Neural progenitor cell (in vitro differentiated cells): Measurements from ENCODE around the gene PCDHB3. TPM values are rescaled to one million over a fixed set of nuclear protein-coding genes. Genes with fewer than 3 reads are reported as not detected.

Source experiments
- DNase-seq: peaks from one replicate; pipeline ENCODE4 v3.0.0-alpha.2; 2016; ENCODE audit warnings: low spot score
- H2AFZ ChIP-seq: fragments of 200-600 bp; sonication (generic); replicated peaks from 2 replicates; pipeline ENCODE4 v1.6.1; 2016; ENCODE audit warnings: antibody characterized with exemption
- H3F3A ChIP-seq: fragments of 200-600 bp; sonication (generic); 2 replicates; pipeline ENCODE4 v1.6.1; 2016; ENCODE audit warnings: antibody characterized with exemption, low read depth
- H3K27ac ChIP-seq: fragments of 200-600 bp; sonication (generic); 2 replicates; pipeline ENCODE4 v1.5.1; 2016; ENCODE audit warnings: mild to moderate bottlenecking
- H3K27me3 ChIP-seq: fragments of 200-600 bp; sonication (generic); 2 replicates; pipeline ENCODE4 v1.6.1; 2016; ENCODE audit warnings: mild to moderate bottlenecking, moderate library complexity
- H3K36me3 ChIP-seq: fragments of 200-600 bp; sonication (generic); 2 replicates; pipeline ENCODE4 v1.5.1; 2016
- H3K4me1 ChIP-seq: fragments of 200-600 bp; sonication (generic); 2 replicates; pipeline ENCODE4 v1.6.1; 2016; ENCODE audit warnings: mixed run types
- H3K4me2 ChIP-seq: fragments of 200-600 bp; sonication (generic); 2 replicates; pipeline ENCODE4 v1.6.1; 2016
- H3K4me3 ChIP-seq: fragments of 200-600 bp; sonication (generic); 2 replicates; pipeline ENCODE4 v1.5.1; 2016
- H3K79me2 ChIP-seq: fragments of 200-600 bp; sonication (generic); 2 replicates; pipeline ENCODE4 v1.6.1; 2016; ENCODE audit warnings: low read depth
- H3K9ac ChIP-seq: fragments of 200-600 bp; sonication (generic); 2 replicates; pipeline ENCODE4 v1.6.1; 2016
- H3K9me3 ChIP-seq: fragments of 200-600 bp; sonication (generic); 2 replicates; pipeline ENCODE4 v1.5.1; 2016; ENCODE audit warnings: low read depth
- H4K20me1 ChIP-seq: fragments of 200-600 bp; sonication (generic); 2 replicates; pipeline ENCODE4 v1.6.1; 2016; ENCODE audit warnings: low read depth
- H3K27ac Mint-ChIP-seq: 3 replicates; pipeline ENCODE4 v1.8.0; 2021; ENCODE audit warnings: mixed read lengths
- H3K27me3 Mint-ChIP-seq: 2 replicates; pipeline ENCODE4 v1.8.0; 2022; ENCODE audit warnings: low read depth, mild to moderate bottlenecking, inconsistent platforms, moderate library complexity, mixed read lengths; ENCODE audit not compliant: insufficient read depth
- H3K36me3 Mint-ChIP-seq: 3 replicates; pipeline ENCODE4 v1.8.0; 2021; ENCODE audit warnings: mixed read lengths
- H3K4me1 Mint-ChIP-seq: 3 replicates; pipeline ENCODE4 v1.8.0; 2021; ENCODE audit warnings: mixed read lengths
- H3K4me3 Mint-ChIP-seq: 3 replicates; pipeline ENCODE4 v1.8.0; 2021; ENCODE audit warnings: mild to moderate bottlenecking, moderate library complexity, mixed read lengths
- H3K9me3 Mint-ChIP-seq: 3 replicates; pipeline ENCODE4 v1.8.0; 2020; ENCODE audit warnings: mixed read lengths
- CTCF ChIP-seq: fragments of 200-600 bp; sonication (generic); IDR thresholded peaks from 2 replicates; pipeline ENCODE4 v1.5.1; 2017; ENCODE audit warnings: antibody characterized with exemption, mild to moderate bottlenecking
- EZH2 ChIP-seq: fragments of 200-600 bp; sonication (generic); IDR thresholded peaks from 2 replicates; pipeline ENCODE4 v1.6.1; 2017; ENCODE audit warnings: antibody characterized with exemption, mild to moderate bottlenecking, moderate library complexity
- EZH2phosphoT487 ChIP-seq: fragments of 200-600 bp; sonication (generic); IDR thresholded peaks from 2 replicates; pipeline ENCODE4 v1.6.1; 2017; ENCODE audit warnings: antibody characterized with exemption
- total RNA-seq: library from RNA; depleted of rRNA; stranded (reverse); fragments of >200 nt; gene quantifications from 2 replicates; pipeline ENCODE4 v1.2.3, GENCODE V29; 2015; ENCODE audit warnings: low replicate concordance

Gene PCDHB3
- total RNA-seq, 1 donor from 2014 or later, result 5.6 TPM

GRCh38 chr5:141077826-141078225, 22.4 kb upstream of the PCDHB3 start:
- H3K79me2 ChIP-seq, result no peaks in the 10 kb centered on the region
- H3K27me3 ChIP-seq, result no peaks in the 10 kb centered on the region
- H3K36me3 Mint-ChIP-seq, result no peaks in the 10 kb centered on the region
- H3K4me1 Mint-ChIP-seq, result no peaks in the 10 kb centered on the region
- peaks cover 5% of the 10 kb centered on the region for H3K27me3 Mint-ChIP-seq
- no peaks in the 10 kb centered on the region for H3K4me1 ChIP-seq
- H3K27ac Mint-ChIP-seq, result no peak overlapping the region
- no peak overlapping the region for H3K4me2 ChIP-seq
- H3K36me3 ChIP-seq, result no peaks in the 10 kb centered on the region
- peaks cover 15% of the 10 kb centered on the region for H3K9me3 Mint-ChIP-seq
- H3K9ac ChIP-seq, result no peak overlapping the region
- DNase-seq, result no peak
- no peak overlapping the region for H3K4me3 ChIP-seq
- no peak overlapping the region for H3K4me3 Mint-ChIP-seq
- no peaks in the 10 kb centered on the region for H3K9me3 ChIP-seq
- H4K20me1 ChIP-seq, result no peaks in the 10 kb centered on the region
- H2AFZ ChIP-seq, result no peak overlapping the region
- no peaks in the 10 kb centered on the region for H3F3A ChIP-seq
- no peak overlapping the region for H3K27ac ChIP-seq
- TF ChIP-seq EZH2phosphoT487 (no peak), CTCF (no peak), EZH2 (no peak)

GRCh38 chr5:141082228-141082627, 18.0 kb upstream of the PCDHB3 start:
- Mint-ChIP-seq H3K27ac (no peak overlapping the region), H3K4me3 (no peak overlapping the region), H3K36me3 (no peaks in the 10 kb centered on the region), H3K9me3 (peaks cover 11% of the 10 kb centered on the region), H3K27me3 (peaks cover 9% of the 10 kb centered on the region), H3K4me1 (no peaks in the 10 kb centered on the region)
- H2AFZ ChIP-seq, result no peak overlapping the region
- H3K9me3 ChIP-seq, result no peaks in the 10 kb centered on the region
- peaks cover 4% of the 10 kb centered on the region for H3K36me3 ChIP-seq
- H3K27ac ChIP-seq, result no peak overlapping the region
- TF ChIP-seq EZH2phosphoT487, result no peak
- no peak for TF ChIP-seq EZH2
- no peak for TF ChIP-seq CTCF
- no peaks in the 10 kb centered on the region for H3F3A ChIP-seq
- no peaks in the 10 kb centered on the region for H3K4me1 ChIP-seq
- H3K4me3 ChIP-seq, result no peak overlapping the region
- no peaks in the 10 kb centered on the region for H3K27me3 ChIP-seq
- H4K20me1 ChIP-seq, result no peaks in the 10 kb centered on the region
- no peak overlapping the region for H3K4me2 ChIP-seq
- H3K9ac ChIP-seq, result no peak overlapping the region
- no peak for DNase-seq
- H3K79me2 ChIP-seq, result no peaks in the 10 kb centered on the region

- Histone ChIP-seq H3K9ac (peak overlapping the region; percentile 7), H3K27me3 (no peaks in the 10 kb centered on the region), H3K4me1 (no peaks in the 10 kb centered on the region), H2AFZ (peak overlapping the region; percentile 89), H3K27ac (no peak overlapping the region), H3K9me3 (no peaks in the 10 kb centered on the region), H3K36me3 (peaks cover 4% of the 10 kb centered on the region), H3K4me3 (peak overlapping the region; percentile 39), H3F3A (no peaks in the 10 kb centered on the region), H4K20me1 (no peaks in the 10 kb centered on the region), H3K4me2 (peak overlapping the region; percentile 61), H3K79me2 (no peaks in the 10 kb centered on the region)
- TF ChIP-seq EZH2phosphoT487 (no peak), CTCF (peak; percentile 57)
- H3K4me3 Mint-ChIP-seq, result no peak overlapping the region
- H3K9me3 Mint-ChIP-seq, result peaks cover 3% of the 10 kb centered on the region
- no peak overlapping the region for H3K27ac Mint-ChIP-seq
- H3K4me1 Mint-ChIP-seq, result no peaks in the 10 kb centered on the region
- peak; percentile 67 for DNase-seq
- H3K27me3 Mint-ChIP-seq, result peaks cover 4% of the 10 kb centered on the region
- H3K36me3 Mint-ChIP-seq, result no peaks in the 10 kb centered on the region
These were observed 15.7 kb upstream of the PCDHB3 start for GRCh38 chr5:141084487-141084989.
